ENCODE measurements around the gene NR1D2.

NR1D2 gene

DNA sequence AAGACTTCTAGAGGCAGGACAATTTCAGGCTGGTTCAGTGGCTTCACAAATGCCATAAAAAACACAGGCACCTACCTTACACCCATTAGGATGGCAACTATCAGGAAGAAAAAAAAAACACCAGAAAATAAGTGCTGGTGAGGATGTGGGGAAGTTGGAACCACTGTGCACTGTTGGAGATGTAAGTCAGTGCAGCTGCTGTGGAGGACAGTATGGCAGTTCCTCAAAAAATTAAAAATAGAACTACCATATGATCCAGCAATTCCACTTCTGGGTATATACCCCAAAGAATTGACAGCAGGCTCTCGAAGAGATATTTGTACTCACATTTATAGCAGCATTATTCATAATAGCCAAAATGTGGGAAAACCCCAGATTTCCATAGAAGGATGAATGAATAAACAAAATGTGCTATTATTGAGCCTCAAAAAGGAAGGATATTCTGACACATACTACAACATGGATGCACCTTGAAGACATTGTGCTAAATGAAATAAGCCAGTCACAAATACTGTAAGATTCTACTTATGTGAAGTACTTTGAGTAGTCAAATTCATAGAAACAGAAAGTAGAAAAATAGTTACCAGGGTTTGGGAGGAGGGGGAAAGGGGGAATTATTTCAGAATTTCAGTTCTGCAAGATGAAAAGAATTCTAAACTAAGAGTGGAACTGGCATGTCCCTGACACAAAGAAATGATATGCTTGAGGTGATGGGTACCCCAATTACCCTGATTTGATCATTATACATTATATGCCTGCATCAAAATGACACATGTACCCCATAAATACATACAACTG lies 40.9 kb downstream of the NR1D2 start:
- in situ Hi-C loops (cut with HindIII; ENCODE audit: low sequenced_read_pairs): no loop called here

DNA sequence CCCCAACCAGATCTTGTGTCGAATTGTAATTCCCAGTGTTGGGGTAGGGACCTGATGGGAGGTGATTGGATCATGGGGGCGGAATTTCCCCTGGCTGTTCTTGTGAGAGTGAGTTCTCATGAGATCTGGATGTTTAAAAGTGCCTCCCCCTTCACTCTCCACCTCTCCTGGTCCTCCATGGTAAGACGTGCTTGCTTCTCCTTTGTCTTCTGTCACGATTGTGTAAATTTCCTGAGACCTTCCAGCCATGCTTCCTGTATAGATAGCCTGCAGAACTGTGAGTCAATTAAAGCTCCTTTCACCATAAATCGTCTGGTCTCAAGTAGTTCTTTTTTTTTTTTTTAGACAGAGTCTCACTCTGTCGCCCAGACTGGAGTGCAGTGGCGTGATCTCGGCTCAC lies 42.3 kb downstream of the NR1D2 start:
- no peak for DNase-seq (ENCODE audit: low read depth, low spot score)
- H3K4me3 ChIP-seq (ENCODE audit: low read depth, low read length): no peak overlapping the region
- TF ChIP-seq, protein P1, sequence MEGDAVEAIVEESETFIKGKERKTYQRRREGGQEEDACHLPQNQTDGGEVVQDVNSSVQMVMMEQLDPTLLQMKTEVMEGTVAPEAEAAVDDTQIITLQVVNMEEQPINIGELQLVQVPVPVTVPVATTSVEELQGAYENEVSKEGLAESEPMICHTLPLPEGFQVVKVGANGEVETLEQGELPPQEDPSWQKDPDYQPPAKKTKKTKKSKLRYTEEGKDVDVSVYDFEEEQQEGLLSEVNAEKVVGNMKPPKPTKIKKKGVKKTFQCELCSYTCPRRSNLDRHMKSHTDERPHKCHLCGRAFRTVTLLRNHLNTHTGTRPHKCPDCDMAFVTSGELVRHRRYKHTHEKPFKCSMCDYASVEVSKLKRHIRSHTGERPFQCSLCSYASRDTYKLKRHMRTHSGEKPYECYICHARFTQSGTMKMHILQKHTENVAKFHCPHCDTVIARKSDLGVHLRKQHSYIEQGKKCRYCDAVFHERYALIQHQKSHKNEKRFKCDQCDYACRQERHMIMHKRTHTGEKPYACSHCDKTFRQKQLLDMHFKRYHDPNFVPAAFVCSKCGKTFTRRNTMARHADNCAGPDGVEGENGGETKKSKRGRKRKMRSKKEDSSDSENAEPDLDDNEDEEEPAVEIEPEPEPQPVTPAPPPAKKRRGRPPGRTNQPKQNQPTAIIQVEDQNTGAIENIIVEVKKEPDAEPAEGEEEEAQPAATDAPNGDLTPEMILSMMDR (IDR thresholded peaks at IDR 0.05; ENCODE audit: low read depth, low read length): no peak
- in situ Hi-C loops (cut with HindIII; ENCODE audit: low sequenced_read_pairs): no loop called here

More for the DNA sequence above, 40.9 kb downstream of the NR1D2 start:
- DNase-seq (ENCODE audit: low read depth, low spot score): no peak
- H3K4me3 ChIP-seq (ENCODE audit: low read depth, low read length): no peak overlapping the region
- TF ChIP-seq, protein P1 (IDR thresholded peaks at IDR 0.05; ENCODE audit: low read depth, low read length): no peak

DNA sequence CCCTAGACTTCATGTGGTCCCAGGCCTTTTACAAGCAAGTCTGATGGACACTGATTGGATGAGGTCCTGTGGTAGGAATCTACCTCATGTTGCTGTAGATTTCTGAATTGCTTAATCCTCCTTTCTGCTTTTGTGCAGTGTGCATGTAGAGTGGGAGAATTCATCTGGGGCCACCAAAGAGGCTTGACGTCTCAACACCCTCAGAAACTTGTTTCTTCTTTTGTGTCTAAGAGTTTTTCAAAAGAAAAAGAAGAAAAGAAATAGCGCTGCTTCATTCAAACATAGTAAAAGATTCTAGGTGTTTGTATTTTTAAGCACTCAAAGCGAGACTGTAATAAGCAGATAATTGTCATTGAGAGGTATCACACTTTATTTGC lies 46.2 kb downstream of the NR1D2 start:
- H3K4me3 ChIP-seq (ENCODE audit: low read depth, low read length): no peak overlapping the region
- DNase-seq (ENCODE audit: low read depth, low spot score): no peak
- in situ Hi-C loops (cut with HindIII; ENCODE audit: low sequenced_read_pairs): no loop called here
- TF ChIP-seq, protein P1 (IDR thresholded peaks at IDR 0.05; ENCODE audit: low read depth, low read length): no peak

DNA sequence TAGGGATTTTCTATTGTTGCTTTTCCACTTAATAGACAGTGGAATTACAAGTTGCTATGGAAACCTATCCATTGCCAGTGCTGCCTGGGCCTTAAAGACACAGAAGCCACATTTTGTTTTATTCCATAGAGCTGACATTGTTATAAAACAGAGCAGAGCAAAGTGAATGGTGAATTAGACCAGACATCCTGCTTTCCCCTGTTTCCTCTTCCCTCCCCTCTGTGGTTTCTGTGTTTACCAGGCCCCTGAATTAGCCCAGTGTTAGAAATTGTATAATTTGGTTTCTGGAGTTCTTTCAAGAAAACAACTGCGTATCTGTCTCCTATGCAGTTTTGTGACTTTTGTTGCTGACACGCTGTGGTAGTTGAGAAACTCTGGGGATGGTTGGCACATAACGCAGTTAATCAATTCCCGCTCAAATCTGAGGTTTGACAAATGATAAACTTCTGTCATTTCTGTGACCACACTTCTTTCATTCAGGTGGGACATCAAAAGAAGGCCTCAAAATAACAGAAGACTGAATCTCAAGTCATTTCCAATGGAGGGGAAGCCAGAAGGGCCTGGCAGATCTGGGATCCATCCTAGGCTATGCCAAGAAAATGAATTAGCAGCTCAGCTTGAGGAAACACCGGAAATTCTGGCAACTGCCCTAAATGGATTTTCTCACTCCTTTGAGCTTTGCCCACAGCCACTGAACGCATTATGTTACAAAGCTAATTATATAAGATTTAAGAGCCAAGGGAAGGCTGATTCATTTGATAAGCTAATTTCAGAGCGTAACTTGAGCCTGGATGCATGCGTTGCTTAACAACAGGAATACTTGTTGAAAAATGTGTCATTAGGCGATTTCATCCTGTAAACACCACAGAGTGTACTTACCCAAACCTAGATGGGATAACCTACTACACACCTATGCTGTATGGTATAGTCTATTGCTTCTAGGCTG lies 46.9 kb downstream of the NR1D2 start:
- peak; percentile 59 for DNase-seq (ENCODE audit: low read depth, low spot score)
- TF ChIP-seq, protein P1 (IDR thresholded peaks at IDR 0.05; ENCODE audit: low read depth, low read length): no peak
- H3K4me3 ChIP-seq (ENCODE audit: low read depth, low read length): no peak overlapping the region
- in situ Hi-C loops (cut with HindIII; ENCODE audit: low sequenced_read_pairs): no loop called here

DNA sequence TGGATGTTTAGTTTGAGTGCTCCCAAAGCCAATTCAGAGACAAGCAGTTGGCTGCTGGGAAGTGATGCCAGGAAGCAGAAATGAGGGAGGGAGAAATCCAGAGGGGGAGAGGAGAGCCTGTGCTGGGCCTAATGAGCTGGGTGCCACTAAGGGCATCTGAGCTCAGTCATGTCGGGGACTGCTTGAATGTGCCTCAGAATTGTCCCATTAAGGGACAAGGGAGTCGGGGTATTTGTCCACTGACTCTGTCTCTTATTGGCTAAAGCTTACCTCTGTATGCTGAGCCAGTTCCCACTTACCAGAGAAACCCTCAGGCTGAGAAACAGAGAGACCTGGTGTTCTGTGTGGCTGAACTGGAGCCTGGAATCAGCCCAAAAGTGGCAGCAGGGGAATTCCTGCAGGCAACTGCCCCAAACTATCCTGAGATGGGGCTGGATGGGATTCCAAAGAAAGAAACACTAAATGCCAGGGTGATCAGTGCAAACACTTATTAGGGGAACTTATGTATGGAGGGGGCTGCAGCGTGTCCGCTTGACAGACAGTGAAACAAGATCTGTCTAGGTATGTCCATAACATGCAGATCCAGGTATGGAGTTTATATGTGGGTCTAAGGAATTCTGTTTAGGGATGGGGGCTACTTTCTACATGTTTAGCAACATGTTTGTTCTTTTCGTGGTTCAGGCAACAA lies 48.6 kb downstream of the NR1D2 start:
- in situ Hi-C loops (cut with HindIII; ENCODE audit: low sequenced_read_pairs): no loop called here
- TF ChIP-seq, protein P1 (IDR thresholded peaks at IDR 0.05; ENCODE audit: low read depth, low read length): no peak
- no peak for DNase-seq (ENCODE audit: low read depth, low spot score)
- H3K4me3 ChIP-seq (ENCODE audit: low read depth, low read length): no peak overlapping the region

DNA sequence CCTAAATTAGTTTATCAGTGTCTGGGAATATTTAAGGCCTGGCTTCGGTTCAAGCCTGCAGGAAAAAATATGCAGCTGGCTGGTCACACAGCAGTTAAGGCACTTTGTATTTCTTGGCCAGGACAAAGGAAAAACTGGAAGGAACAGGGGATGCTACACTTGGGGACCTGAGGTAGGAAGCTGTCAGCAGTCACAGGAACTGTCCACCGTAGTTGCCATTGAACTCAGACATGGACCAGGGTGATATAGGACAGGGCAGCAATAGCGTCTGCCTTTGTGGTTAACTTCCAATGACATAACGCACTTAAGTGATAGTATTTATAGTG lies 49.1 kb downstream of the NR1D2 start:
- in situ Hi-C loops (cut with HindIII; ENCODE audit: low sequenced_read_pairs): no loop called here
- TF ChIP-seq, protein P1 (IDR thresholded peaks at IDR 0.05; ENCODE audit: low read depth, low read length): no peak
- H3K4me3 ChIP-seq (ENCODE audit: low read depth, low read length): no peak overlapping the region
- no peak for DNase-seq (ENCODE audit: low read depth, low spot score)
